HEK293T (cell line): ENCODE results near the gene NUDT22.

ENCODE experiments used
- BHLHE40 ChIP-seq: fragments of 450-650 bp; IDR thresholded peaks from 2 replicates; pipeline ENCODE4 v1.6.1; 2016; ENCODE audit warnings: mild to moderate bottlenecking, moderate library complexity, borderline replicate concordance
- CTBP1 ChIP-seq: fragments of 450-650 bp; IDR thresholded peaks from 2 replicates; pipeline ENCODE4 v1.6.1; 2016; ENCODE audit warnings: borderline replicate concordance
- FOXK2 ChIP-seq: fragments of 450-650 bp; IDR thresholded peaks from 2 replicates; pipeline ENCODE4 v1.6.1; 2016; ENCODE audit warnings: mild to moderate bottlenecking
- NFRKB ChIP-seq: fragments of 450-650 bp; IDR thresholded peaks from 2 replicates; pipeline ENCODE4 v1.6.1; 2016; ENCODE audit warnings: mild to moderate bottlenecking, moderate library complexity
- SP1 ChIP-seq: fragments of 450-650 bp; IDR thresholded peaks from 2 replicates; pipeline ENCODE4 v1.6.1; 2017
- ZNF384 ChIP-seq: fragments of 450-650 bp; IDR thresholded peaks from 2 replicates; pipeline ENCODE4 v1.6.1; 2016

- TF ChIP-seq FOXK2 (no peak), NFRKB (no peak), ZNF384 (no peak), SP1 (no peak), BHLHE40 (no peak), CTBP1 (no peak)
Measured at GRCh38 chr11:64253043-64253442, 27.0 kb downstream of the NUDT22 start.
